Gastrocnemius medialis (tissue), 4 donors: ENCODE data around the gene TFB2M.

Experiments
- CTCF ChIP-seq, 5 experiments: fragments of 450-650 bp in 3 of 5; fragments of 200-600 bp in 2 of 5; sonication (generic) in 2 of 5; IDR thresholded peaks in 4 of 5; conservative IDR thresholded peaks in 1 of 5; 1 replicate in 4 of 5; 2 replicates in 1 of 5; pipeline ENCODE4 v1.5.1; 2016 to 2019; ENCODE audit warnings: antibody characterized with exemption in 5 of 5, mild to moderate bottlenecking in 3 of 5, moderate library complexity in 3 of 5
- POLR2A ChIP-seq, 2 donors: fragments of 450-650 bp; IDR thresholded peaks; one replicate each; pipeline ENCODE4 v1.6.1; 2017; ENCODE audit warnings: antibody characterized with exemption in 2 of 2, mild to moderate bottlenecking in 2 of 2, moderate library complexity in 2 of 2

- no peak for TF ChIP-seq CTCF (IDR thresholded peaks at IDR 0.05 in 4 of 5, conservative IDR thresholded peaks at IDR 0.05 in 1 of 5)
- TF ChIP-seq POLR2A (IDR thresholded peaks at IDR 0.05): no peak
These were observed 53.0 kb downstream of the TFB2M start for GRCh38 chr1:246513041-246513440.
